ENCODE data around the gene TRAF3IP3. TPM values are rescaled to one million over a fixed set of nuclear protein-coding genes. Genes with fewer than 3 reads are reported as not detected.

TRAF3IP3 gene
- total and polyA plus RNA-seq, 4 donors: 0.88 to 9.0 (median 2.7) TPM

GRCh38 chr1:209830722-209831121 lies 74.9 kb downstream of the TRAF3IP3 start:
- Histone ChIP-seq H3K27me3 (ENCODE audit: control insufficient read depth in 1 of 2, insufficient read depth in 2 of 2, low read length in 1 of 2) (no peaks in the 10 kb centered on the region), H3K36me3 (ENCODE audit: control insufficient read depth in 1 of 2, insufficient read depth in 2 of 2, low read length in 1 of 2) (peaks cover 0 to 6% of the 10 kb centered on the region in 2 donors), H3K27ac (ENCODE audit: low read depth in 1 of 2, low read length in 2 of 2) (no peak overlapping the region), H3K9me3 (ENCODE audit: control insufficient read depth, low read length) (no peaks in the 10 kb centered on the region), H3K4me1 (ENCODE audit: control insufficient read depth in 1 of 2, insufficient read depth in 2 of 2, low read length in 2 of 2) (no peaks in the 10 kb centered on the region), H3K4me3 (ENCODE audit: low read length in 2 of 2) (no peak overlapping the region)
- no peak for DNase-seq
- no peak for ATAC-seq (ENCODE audit: low FRiP score)
- intact Hi-C loops (cut with DNase I): no loop called here
- WGBS, 2 donors: 92 to 93% methylated on average over 3 of the region's 3 CpGs

- Histone ChIP-seq H3K4me3 (ENCODE audit: low read length in 2 of 2) (no peak overlapping the region), H3K27ac (ENCODE audit: low read depth in 1 of 2, low read length in 2 of 2) (no peak overlapping the region), H3K36me3 (ENCODE audit: control insufficient read depth in 1 of 2, insufficient read depth in 2 of 2, low read length in 1 of 2) (peaks cover 0 to 6% of the 10 kb centered on the region in 2 donors), H3K9me3 (ENCODE audit: control insufficient read depth, low read length) (no peaks in the 10 kb centered on the region), H3K27me3 (ENCODE audit: control insufficient read depth in 1 of 2, insufficient read depth in 2 of 2, low read length in 1 of 2) (no peaks in the 10 kb centered on the region), H3K4me1 (ENCODE audit: control insufficient read depth in 1 of 2, insufficient read depth in 2 of 2, low read length in 2 of 2) (no peaks in the 10 kb centered on the region)
- intact Hi-C loops (cut with DNase I): no loop called here
- ATAC-seq (ENCODE audit: low FRiP score) (no peak), DNase-seq (no peak)
- WGBS, 2 donors: 43 to 73% methylated on average over 1 of the region's 1 CpG
Measured at GRCh38 chr1:209831615-209832014, 75.8 kb downstream of the TRAF3IP3 start.

Other genes starting within 250 kb of the TRAF3IP3 start
- under 1 TPM in 1 of 2 donors, not detected in 1; 0.72 TPM for gene CAMK1G, start 172.3 kb upstream of the TRAF3IP3 start, total RNA-seq
- gene CAMK1G, start 172.3 kb upstream of the TRAF3IP3 start, polyA plus RNA-seq: under 1 TPM in 1 of 2 donors, not detected in 1; 0.63 TPM
- gene LAMB3, start 103.6 kb upstream of the TRAF3IP3 start, total RNA-seq: 1 to 10 TPM in 1 of 2 donors, under 1 TPM in 1; 0.84 to 3.9 TPM
- 1 to 10 TPM; 5.2 to 5.4 TPM for gene LAMB3, start 103.6 kb upstream of the TRAF3IP3 start, polyA plus RNA-seq
- gene G0S2, start 80.6 kb upstream of the TRAF3IP3 start, total RNA-seq: 10 to 100 TPM; 21.3 to 24.9 TPM
- gene G0S2, start 80.6 kb upstream of the TRAF3IP3 start, polyA plus RNA-seq: 10 to 100 TPM; 16.3 to 20.3 TPM
- 10 to 100 TPM; 13.9 to 21.5 TPM for gene HSD11B1, start 51.2 kb upstream of the TRAF3IP3 start, total RNA-seq
- 10 to 100 TPM in 1 of 2 donors, 1 to 10 TPM in 1; 3.0 to 10.2 TPM for gene HSD11B1, start 51.2 kb upstream of the TRAF3IP3 start, polyA plus RNA-seq
- gene C1orf74, start 28.5 kb downstream of the TRAF3IP3 start, total RNA-seq: 1 to 10 TPM; 1.1 to 1.6 TPM
- gene C1orf74, start 28.5 kb downstream of the TRAF3IP3 start, polyA plus RNA-seq: under 1 TPM; 0.69 to 0.75 TPM
- gene IRF6, start 50.1 kb downstream of the TRAF3IP3 start, total RNA-seq: 1 to 10 TPM; 1.9 to 3.8 TPM
- 1 to 10 TPM; 2.6 to 9.8 TPM for gene IRF6, start 50.1 kb downstream of the TRAF3IP3 start, polyA plus RNA-seq
- 1 to 10 TPM; 7.2 to 8.1 TPM for gene UTP25, start 71.9 kb downstream of the TRAF3IP3 start, total RNA-seq
- gene UTP25, start 71.9 kb downstream of the TRAF3IP3 start, polyA plus RNA-seq: 1 to 10 TPM in 1 of 2 donors, under 1 TPM in 1; 0.50 to 3.0 TPM
- gene SYT14, start 182.2 kb downstream of the TRAF3IP3 start, total RNA-seq: not detected
- under 1 TPM in 1 of 2 donors, not detected in 1; 0.13 TPM for gene SYT14, start 182.2 kb downstream of the TRAF3IP3 start, polyA plus RNA-seq

All from aorta (tissue), 5 donors.